Measurements from ENCODE around the gene SELENOW.

The SELENOW gene

DNA sequence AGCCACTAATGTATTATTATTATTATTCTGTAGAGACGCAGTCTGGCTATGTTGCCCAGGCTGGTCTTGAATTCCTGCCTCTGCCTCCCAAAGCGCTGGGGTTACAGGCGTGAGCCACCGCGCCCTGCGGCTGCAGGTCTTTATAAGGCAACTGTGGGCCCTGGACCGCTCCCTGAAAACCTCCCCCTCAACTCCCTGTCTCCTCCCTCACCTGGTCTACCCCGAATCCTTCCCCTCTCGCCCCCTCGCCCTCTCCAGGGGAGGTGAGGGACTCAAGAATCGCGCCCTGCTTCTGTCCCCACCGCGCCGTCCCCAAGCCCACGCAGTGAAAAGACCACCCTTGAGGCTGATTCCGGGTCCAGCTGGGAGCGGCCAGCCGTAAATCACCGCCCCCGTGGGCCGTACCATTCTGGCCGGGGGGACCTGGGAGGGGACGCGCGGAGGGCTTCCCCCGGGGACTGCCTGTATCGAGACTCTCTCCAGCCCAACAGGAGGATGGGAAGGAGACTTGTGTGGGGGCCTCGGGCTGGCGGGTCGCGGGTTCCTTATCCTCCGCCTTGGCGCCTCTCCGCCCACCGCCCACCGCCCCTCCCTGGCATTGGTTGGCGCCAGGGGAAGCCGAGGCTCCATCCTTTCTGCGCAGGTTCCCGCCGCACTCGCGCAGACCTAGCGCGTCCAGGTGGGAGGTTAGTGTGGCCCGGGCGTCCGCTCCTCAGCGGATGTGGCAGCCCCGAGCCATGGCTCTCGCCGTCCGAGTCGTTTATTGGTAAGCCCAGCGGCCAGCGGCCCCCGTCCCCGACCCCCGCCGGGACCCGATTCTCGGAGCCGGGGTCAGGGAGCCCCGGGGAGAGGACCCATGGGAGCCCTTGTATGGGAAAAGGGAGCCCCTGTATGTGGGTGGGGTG is at the start of gene SELENOW:
TSS of gene SELENOW (plus strand) at position 655 of the 905 bp plus-strand sequence. CDS start at position 738, 83 bp downstream.
- Histone ChIP-seq H3K79me2 (no peaks in the 10 kb centered on the region), H3K4me2 (ENCODE audit: low read length) (peak within 1 kb of the TSS; percentile 86), H3K27me3 (ENCODE audit: control insufficient read depth, insufficient read depth, low read length) (no peaks in the 10 kb centered on the region), H3K4me3 (ENCODE audit: low read depth, low read length) (peak within 1 kb of the TSS; percentile 87), H3K36me3 (ENCODE audit: control insufficient read depth, insufficient read depth, low read length) (no peaks in the 10 kb centered on the region), H3K9me3 (ENCODE audit: control insufficient read depth, low read length) (no peaks in the 10 kb centered on the region), H3K27ac (peak within 1 kb of the TSS; percentile 84), H3K4me1 (no peaks in the 10 kb centered on the region), H2AFZ (peak within 1 kb of the TSS; percentile 94), H3K9ac (peak within 1 kb of the TSS; percentile 32)
- TF ChIP-seq, protein P1, sequence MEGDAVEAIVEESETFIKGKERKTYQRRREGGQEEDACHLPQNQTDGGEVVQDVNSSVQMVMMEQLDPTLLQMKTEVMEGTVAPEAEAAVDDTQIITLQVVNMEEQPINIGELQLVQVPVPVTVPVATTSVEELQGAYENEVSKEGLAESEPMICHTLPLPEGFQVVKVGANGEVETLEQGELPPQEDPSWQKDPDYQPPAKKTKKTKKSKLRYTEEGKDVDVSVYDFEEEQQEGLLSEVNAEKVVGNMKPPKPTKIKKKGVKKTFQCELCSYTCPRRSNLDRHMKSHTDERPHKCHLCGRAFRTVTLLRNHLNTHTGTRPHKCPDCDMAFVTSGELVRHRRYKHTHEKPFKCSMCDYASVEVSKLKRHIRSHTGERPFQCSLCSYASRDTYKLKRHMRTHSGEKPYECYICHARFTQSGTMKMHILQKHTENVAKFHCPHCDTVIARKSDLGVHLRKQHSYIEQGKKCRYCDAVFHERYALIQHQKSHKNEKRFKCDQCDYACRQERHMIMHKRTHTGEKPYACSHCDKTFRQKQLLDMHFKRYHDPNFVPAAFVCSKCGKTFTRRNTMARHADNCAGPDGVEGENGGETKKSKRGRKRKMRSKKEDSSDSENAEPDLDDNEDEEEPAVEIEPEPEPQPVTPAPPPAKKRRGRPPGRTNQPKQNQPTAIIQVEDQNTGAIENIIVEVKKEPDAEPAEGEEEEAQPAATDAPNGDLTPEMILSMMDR (IDR thresholded peaks at IDR 0.05) = no peak

DNA sequence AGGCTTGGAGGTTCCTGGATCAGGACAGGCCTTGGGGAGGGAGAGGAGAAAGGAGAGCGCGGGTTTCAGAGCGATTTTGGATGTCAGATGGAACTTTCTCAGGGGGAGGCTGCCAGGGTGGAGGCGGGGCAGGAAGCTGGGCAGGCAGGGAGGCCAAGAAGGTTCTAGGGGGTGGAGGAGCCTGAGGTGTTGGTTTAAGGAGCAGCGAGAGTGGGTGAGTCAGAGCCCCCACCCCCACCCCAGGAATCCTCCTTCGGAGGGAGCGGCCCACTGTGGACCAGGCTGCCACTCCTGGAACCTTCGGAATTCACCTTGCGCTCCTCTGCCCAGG is 49.1 kb upstream of the SELENOW start:
- no peaks in the 10 kb centered on the region for H3K79me2 ChIP-seq
- no peaks in the 10 kb centered on the region for H3K36me3 ChIP-seq (ENCODE audit: control insufficient read depth, insufficient read depth, low read length)
- no peak overlapping the region for H3K27ac ChIP-seq
- H3K9ac ChIP-seq = no peak overlapping the region
- TF ChIP-seq, protein P1 (IDR thresholded peaks at IDR 0.05) = no peak
- peak overlapping the region; percentile 48 for H3K4me2 ChIP-seq (ENCODE audit: low read length)
- no peaks in the 10 kb centered on the region for H3K4me1 ChIP-seq
- H3K4me3 ChIP-seq (ENCODE audit: low read depth, low read length) = no peak overlapping the region
- H3K9me3 ChIP-seq (ENCODE audit: control insufficient read depth, low read length) = no peaks in the 10 kb centered on the region
- H2AFZ ChIP-seq = peak overlapping the region; percentile 76
- no peaks in the 10 kb centered on the region for H3K27me3 ChIP-seq (ENCODE audit: control insufficient read depth, insufficient read depth, low read length)

DNA sequence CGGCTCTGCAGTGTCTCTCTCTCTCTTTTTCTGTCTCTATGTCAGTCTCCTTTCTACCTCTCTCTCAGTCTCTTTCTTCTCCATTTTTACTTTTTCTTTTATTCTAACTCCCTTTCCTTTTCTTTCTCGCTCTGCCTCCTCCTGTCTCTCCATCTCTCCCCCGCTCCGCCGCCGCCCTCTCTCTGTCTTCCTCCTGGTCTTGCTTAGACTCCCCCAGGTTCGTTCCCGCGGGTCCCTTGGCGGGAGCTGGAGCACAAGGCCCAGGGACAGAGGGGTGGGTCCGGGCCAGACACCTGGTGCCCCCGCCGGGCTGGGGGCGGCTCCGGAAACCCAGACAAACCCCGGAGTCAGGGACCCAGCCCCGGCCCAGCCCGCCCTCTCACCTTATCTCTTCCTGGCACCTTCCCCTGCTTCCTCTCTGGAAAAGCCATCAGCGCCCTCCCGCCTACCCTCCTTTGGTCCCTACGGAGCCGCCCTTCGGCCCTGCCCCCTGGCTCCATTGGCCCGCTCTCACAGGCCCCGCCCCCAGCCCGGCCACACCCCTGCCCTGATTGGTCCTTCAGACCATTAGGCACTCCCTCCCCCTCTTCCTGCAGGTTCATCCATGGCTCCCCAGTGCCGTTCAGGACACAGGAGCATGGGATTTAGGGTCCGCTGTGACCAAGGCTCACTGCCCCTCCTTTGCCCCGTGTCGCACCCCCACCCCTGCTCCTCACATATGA is 48.5 kb upstream of the SELENOW start:
- H3K27ac ChIP-seq = no peak overlapping the region
- H3K36me3 ChIP-seq (ENCODE audit: control insufficient read depth, insufficient read depth, low read length) = no peaks in the 10 kb centered on the region
- H2AFZ ChIP-seq = peak overlapping the region; percentile 76
- no peak overlapping the region for H3K9ac ChIP-seq
- TF ChIP-seq, protein P1 (IDR thresholded peaks at IDR 0.05) = no peak
- no peaks in the 10 kb centered on the region for H3K27me3 ChIP-seq (ENCODE audit: control insufficient read depth, insufficient read depth, low read length)
- peak overlapping the region; percentile 48 for H3K4me2 ChIP-seq (ENCODE audit: low read length)
- no peaks in the 10 kb centered on the region for H3K79me2 ChIP-seq
- H3K4me1 ChIP-seq = no peaks in the 10 kb centered on the region
- no peak overlapping the region for H3K4me3 ChIP-seq (ENCODE audit: low read depth, low read length)
- H3K9me3 ChIP-seq (ENCODE audit: control insufficient read depth, low read length) = no peaks in the 10 kb centered on the region

DNA sequence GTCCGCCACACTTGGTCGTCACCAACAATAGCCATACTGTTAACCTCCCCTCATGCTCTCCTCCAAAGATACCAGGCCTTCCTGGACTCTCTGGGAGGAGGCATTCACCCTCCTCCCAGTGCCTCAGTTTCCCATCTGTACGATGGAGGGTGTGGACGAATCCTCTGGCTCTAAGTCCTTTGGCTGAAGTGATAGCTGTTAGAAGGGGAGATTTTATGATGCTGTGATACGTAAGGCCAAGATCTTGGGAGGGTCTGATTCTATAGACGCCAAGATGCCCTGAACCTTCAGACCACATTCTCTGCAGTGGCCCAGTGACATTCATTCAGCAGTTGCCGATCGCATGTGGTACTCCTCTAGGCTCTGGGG is 48.0 kb upstream of the SELENOW start:
- H3K4me1 ChIP-seq = no peaks in the 10 kb centered on the region
- no peaks in the 10 kb centered on the region for H3K27me3 ChIP-seq (ENCODE audit: control insufficient read depth, insufficient read depth, low read length)
- H3K9me3 ChIP-seq (ENCODE audit: control insufficient read depth, low read length) = no peaks in the 10 kb centered on the region
- H3K9ac ChIP-seq = no peak overlapping the region
- TF ChIP-seq, protein P1 (IDR thresholded peaks at IDR 0.05) = no peak
- H3K27ac ChIP-seq = no peak overlapping the region
- no peak overlapping the region for H2AFZ ChIP-seq
- no peaks in the 10 kb centered on the region for H3K79me2 ChIP-seq
- no peak overlapping the region for H3K4me2 ChIP-seq (ENCODE audit: low read length)
- H3K4me3 ChIP-seq (ENCODE audit: low read depth, low read length) = no peak overlapping the region
- H3K36me3 ChIP-seq (ENCODE audit: control insufficient read depth, insufficient read depth, low read length) = no peaks in the 10 kb centered on the region

Data from parathyroid adenoma (tissue), 2 donors.